ENCODE data around the gene CD99L2.

CD99L2 gene

GRCh38 chrX:150870487-150871340 is 27.8 kb downstream of the CD99L2 start:
- Histone ChIP-seq H3K36me3 (ENCODE audit: control insufficient read depth, low read length) (no peaks in the 10 kb centered on the region), H3K9me2 (replicated peaks; ENCODE audit: control insufficient read depth, low read length) (no peaks in the 10 kb centered on the region), H3K4me2 (ENCODE audit: low read length) (no peak overlapping the region), H3K4me1 (ENCODE audit: control insufficient read depth, low read length) (0 out of 2 replicates have a peak, but pooled peaks cover 3% of the 10 kb centered on the region), H3K27ac (ENCODE audit: low read depth, low read length) (no peak overlapping the region), H3K9me3 (ENCODE audit: control insufficient read depth, insufficient read depth, low read length) (no peaks in the 10 kb centered on the region), H4K20me1 (ENCODE audit: control insufficient read depth, insufficient read depth, low read depth, low read length) (no peaks in the 10 kb centered on the region), H3K27me3 (ENCODE audit: control insufficient read depth, low read length) (no peaks in the 10 kb centered on the region), H3K4me3 (ENCODE audit: low read length) (no peak overlapping the region), H3F3A (ENCODE audit: control insufficient read depth, insufficient read depth) (no peaks in the 10 kb centered on the region), H3K79me2 (ENCODE audit: control insufficient read depth, low read length) (no peaks in the 10 kb centered on the region)
- TF ChIP-seq CTCF (IDR thresholded peaks at IDR 0.05; ENCODE audit: low read depth, low read length, poor library complexity, severe bottlenecking): no peak
- TF ChIP-seq EZH2phosphoT487 (IDR thresholded peaks at IDR 0.05; ENCODE audit: borderline replicate concordance, low read length): no peak

GRCh38 chrX:150870029-150870428 is 28.4 kb downstream of the CD99L2 start:
- TF ChIP-seq EZH2phosphoT487 (IDR thresholded peaks at IDR 0.05; ENCODE audit: borderline replicate concordance, low read length) (no peak), CTCF (IDR thresholded peaks at IDR 0.05; ENCODE audit: low read depth, low read length, poor library complexity, severe bottlenecking) (no peak)
- Histone ChIP-seq H3K9me3 (ENCODE audit: control insufficient read depth, insufficient read depth, low read length) (no peaks in the 10 kb centered on the region), H3K36me3 (ENCODE audit: control insufficient read depth, low read length) (no peaks in the 10 kb centered on the region), H3K79me2 (ENCODE audit: control insufficient read depth, low read length) (no peaks in the 10 kb centered on the region), H3K4me1 (ENCODE audit: control insufficient read depth, low read length) (0 out of 2 replicates have a peak, but pooled peaks cover 3% of the 10 kb centered on the region), H3F3A (ENCODE audit: control insufficient read depth, insufficient read depth) (no peaks in the 10 kb centered on the region), H3K4me3 (ENCODE audit: low read length) (no peak overlapping the region), H3K9me2 (replicated peaks; ENCODE audit: control insufficient read depth, low read length) (no peaks in the 10 kb centered on the region), H3K4me2 (ENCODE audit: low read length) (no peak overlapping the region), H3K27me3 (ENCODE audit: control insufficient read depth, low read length) (no peaks in the 10 kb centered on the region), H3K27ac (ENCODE audit: low read depth, low read length) (no peak overlapping the region), H4K20me1 (ENCODE audit: control insufficient read depth, insufficient read depth, low read depth, low read length) (no peaks in the 10 kb centered on the region)

GRCh38 chrX:150869450-150869849 is 29.0 kb downstream of the CD99L2 start:
- no peaks in the 10 kb centered on the region for H3K27me3 ChIP-seq (ENCODE audit: control insufficient read depth, low read length)
- no peaks in the 10 kb centered on the region for H3K79me2 ChIP-seq (ENCODE audit: control insufficient read depth, low read length)
- no peaks in the 10 kb centered on the region for H4K20me1 ChIP-seq (ENCODE audit: control insufficient read depth, insufficient read depth, low read depth, low read length)
- H3K9me3 ChIP-seq (ENCODE audit: control insufficient read depth, insufficient read depth, low read length): no peaks in the 10 kb centered on the region
- no peak overlapping the region for H3K4me2 ChIP-seq (ENCODE audit: low read length)
- no peaks in the 10 kb centered on the region for H3K36me3 ChIP-seq (ENCODE audit: control insufficient read depth, low read length)
- H3K9me2 ChIP-seq (replicated peaks; ENCODE audit: control insufficient read depth, low read length): no peaks in the 10 kb centered on the region
- H3K4me1 ChIP-seq (ENCODE audit: control insufficient read depth, low read length): 0 out of 2 replicates have a peak, but pooled peaks cover 3% of the 10 kb centered on the region
- no peaks in the 10 kb centered on the region for H3F3A ChIP-seq (ENCODE audit: control insufficient read depth, insufficient read depth)
- no peak overlapping the region for H3K4me3 ChIP-seq (ENCODE audit: low read length)
- no peak overlapping the region for H3K27ac ChIP-seq (ENCODE audit: low read depth, low read length)
- TF ChIP-seq EZH2phosphoT487 (IDR thresholded peaks at IDR 0.05; ENCODE audit: borderline replicate concordance, low read length) (no peak), CTCF (IDR thresholded peaks at IDR 0.05; ENCODE audit: low read depth, low read length, poor library complexity, severe bottlenecking) (no peak)
